Measurements from ENCODE around the gene ALDH2. TPM values are rescaled to one million over a fixed set of nuclear protein-coding genes. Genes with fewer than 3 reads are reported as not detected.
"Not testable (repeated sequence)": the region's sequence is repeated elsewhere in the genome, so short reads cannot be mapped to it uniquely, and the experiment has no call there.

The ALDH2 gene
- 24.2 and 27.9 TPM in 2 replicates for total RNA-seq (2014; rRNA removed; shearing (Covaris generic))

GRCh38 chr12:111766608-111767361 lies at the start of gene ALDH2:
Gene ALDH2, plus strand, starts transcription at chr12:111766933. Its CDS starts 50 bp downstream, at chr12:111766983.
- Histone ChIP-seq H3K9me3 (replicated peaks) (no peaks in the 10 kb centered on the region), H3K27me3 (replicated peaks) (no peaks in the 10 kb centered on the region), H3K36me3 (no peaks in the 10 kb centered on the region; the same call in 1 of the 2 replicates), H3K27ac (no peak within 1 kb of the TSS), H3K4me3 (peak within 1 kb of the TSS; percentile 64), H3K4me1 (replicated peaks) (peaks cover 19% of the 10 kb centered on the region)
- peak; percentile 45 to 56 for DNase-seq (ENCODE audit: low read depth in 1 of 2, low spot score in 2 of 2)

GRCh38 chr12:111719316-111719715 lies 47.4 kb upstream of the ALDH2 start:
- H3K4me1 ChIP-seq (replicated peaks); DNase-seq (ENCODE audit: low read depth in 1 of 2, low spot score in 2 of 2); H3K36me3 ChIP-seq; H3K27me3 ChIP-seq (replicated peaks); H3K4me3 ChIP-seq; H3K9me3 ChIP-seq (replicated peaks); H3K27ac ChIP-seq: not testable (repeated sequence)

DNA sequence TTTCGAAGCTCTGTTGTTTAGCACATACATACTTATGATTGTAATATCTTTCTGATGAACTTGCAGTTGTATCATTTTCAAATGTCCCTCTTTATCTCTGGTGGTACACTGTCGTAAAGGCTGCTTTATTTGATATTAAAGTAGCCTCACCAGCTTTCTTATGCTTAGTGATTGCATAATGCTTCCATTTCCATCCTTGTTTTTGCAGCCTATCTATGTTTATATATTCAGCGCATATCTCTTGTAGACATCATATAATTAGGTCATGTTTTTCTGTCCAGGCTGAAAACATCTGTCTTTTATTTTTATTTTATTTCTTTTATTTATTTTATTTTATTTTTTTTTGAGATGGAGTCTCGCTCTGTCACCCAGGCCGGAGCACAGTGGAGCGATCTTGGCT lies 46.3 kb upstream of the ALDH2 start:
- Histone ChIP-seq H3K27me3 (replicated peaks) (no peaks in the 10 kb centered on the region), H3K4me1 (replicated peaks) (no peaks in the 10 kb centered on the region), H3K27ac (no peak overlapping the region), H3K4me3 (no peak overlapping the region), H3K36me3 (peaks cover 10% of the 10 kb centered on the region), H3K9me3 (replicated peaks) (no peaks in the 10 kb centered on the region)
- no peak for DNase-seq (ENCODE audit: low read depth in 1 of 2, low spot score in 2 of 2)

DNA sequence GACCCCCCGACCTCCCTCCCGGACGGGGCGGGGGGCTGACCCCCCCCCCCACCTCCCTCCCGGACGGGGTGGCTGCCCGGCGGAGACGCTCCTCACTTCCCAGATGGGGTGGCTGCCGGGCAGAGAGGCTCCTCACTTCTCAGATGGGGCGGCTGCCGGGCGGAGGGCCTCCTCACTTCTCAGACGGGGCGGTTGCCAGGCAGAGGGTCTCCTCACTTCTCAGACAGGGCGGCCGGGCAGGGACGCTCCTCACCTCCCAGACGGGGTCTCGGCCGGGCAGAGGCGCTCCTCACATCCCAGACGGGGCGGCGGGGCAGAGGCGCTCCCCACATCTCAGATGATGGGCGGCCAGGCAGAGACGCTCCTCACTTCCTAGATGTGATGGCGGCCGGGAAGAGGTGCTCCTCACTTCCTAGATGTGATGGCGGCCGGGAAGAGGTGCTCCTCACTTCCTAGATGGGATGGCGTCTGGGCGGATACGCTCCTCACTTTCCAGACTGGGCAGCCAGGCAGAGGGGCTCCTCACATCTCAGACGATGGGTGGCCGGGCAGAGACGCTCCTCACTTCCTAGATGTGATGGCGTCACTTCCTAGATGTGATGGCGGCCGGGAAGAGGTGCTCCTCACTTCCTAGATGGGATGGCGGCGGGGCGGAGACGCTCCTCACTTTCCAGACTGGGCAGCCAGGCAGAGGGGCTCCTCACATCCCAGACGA lies 42.9 kb upstream of the ALDH2 start:
- H3K9me3 ChIP-seq (replicated peaks); H3K36me3 ChIP-seq; DNase-seq (ENCODE audit: low read depth in 1 of 2, low spot score in 2 of 2); H3K4me1 ChIP-seq (replicated peaks); H3K27me3 ChIP-seq (replicated peaks); H3K27ac ChIP-seq; H3K4me3 ChIP-seq: not testable (repeated sequence)

DNA sequence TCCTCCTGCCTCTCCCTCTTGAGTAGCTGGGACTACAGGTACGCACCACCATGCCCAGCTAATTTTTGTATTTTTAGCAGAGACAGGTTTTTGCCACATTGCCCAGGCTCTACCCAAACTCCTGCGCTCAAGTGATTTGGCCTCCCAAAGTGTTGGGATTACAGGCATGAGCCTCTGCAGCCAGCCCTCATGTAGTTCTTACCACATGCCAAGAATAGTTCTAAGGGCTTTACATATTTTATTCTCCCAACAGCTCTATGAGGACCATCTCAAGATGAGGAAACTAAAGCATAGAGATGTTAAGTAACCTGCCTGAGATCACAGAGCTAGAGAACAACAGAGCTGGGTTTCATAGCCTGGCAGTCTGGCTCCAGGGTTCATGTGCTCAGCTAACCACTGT lies 37.9 kb upstream of the ALDH2 start:
- H3K27me3 ChIP-seq (replicated peaks), result no peaks in the 10 kb centered on the region
- no peaks in the 10 kb centered on the region for H3K4me1 ChIP-seq (replicated peaks)
- H3K27ac ChIP-seq, result no peak overlapping the region
- H3K36me3 ChIP-seq, result peaks cover 6% of the 10 kb centered on the region
- H3K4me3 ChIP-seq, result no peak overlapping the region
- DNase-seq (ENCODE audit: low read depth in 1 of 2, low spot score in 2 of 2), result no peak
- H3K9me3 ChIP-seq (replicated peaks), result no peaks in the 10 kb centered on the region

DNA sequence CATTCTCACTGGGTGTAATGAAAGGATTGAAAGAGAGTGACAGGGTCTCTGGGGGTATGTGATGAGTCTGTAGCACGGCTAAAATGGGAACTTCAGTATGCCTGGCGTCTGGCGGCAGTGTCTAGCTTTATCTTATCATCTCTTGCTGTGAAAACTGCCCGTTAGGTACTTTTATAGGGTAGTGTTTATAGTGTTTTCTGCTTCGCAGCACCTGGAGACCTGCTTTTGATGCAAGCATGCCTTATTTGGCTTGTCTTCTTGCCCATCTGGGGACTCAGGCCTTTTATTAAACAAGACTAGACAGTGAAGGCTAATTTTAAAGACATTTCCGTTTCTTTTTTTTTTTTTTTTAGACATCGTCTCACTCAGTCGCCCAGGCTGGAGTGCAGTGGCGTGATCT lies 36.3 kb upstream of the ALDH2 start:
- DNase-seq (ENCODE audit: low read depth in 1 of 2, low spot score in 2 of 2), result no peak
- Histone ChIP-seq H3K4me1 (replicated peaks) (no peaks in the 10 kb centered on the region), H3K4me3 (no peak overlapping the region), H3K27me3 (replicated peaks) (no peaks in the 10 kb centered on the region), H3K36me3 (peaks cover 6% of the 10 kb centered on the region), H3K9me3 (replicated peaks) (no peaks in the 10 kb centered on the region), H3K27ac (no peak overlapping the region)

DNA sequence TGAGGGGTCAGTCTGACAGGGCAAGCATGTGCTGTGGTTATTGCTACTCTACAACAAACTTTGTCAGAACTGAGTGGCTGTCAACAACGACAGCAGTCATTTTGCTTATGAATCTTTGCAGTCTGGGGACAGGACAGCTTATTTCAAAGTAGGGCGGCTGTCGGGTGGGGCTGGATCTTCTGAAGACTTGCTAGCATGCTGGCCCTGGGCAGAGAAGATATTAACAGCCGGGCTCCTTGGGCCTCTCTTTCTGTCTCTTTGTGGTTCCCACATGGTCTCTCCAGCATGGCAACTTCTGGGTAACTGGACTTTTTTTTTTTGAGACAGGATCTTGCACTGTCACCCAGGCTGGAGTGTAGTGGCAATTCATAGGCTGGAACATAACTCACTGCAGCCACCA lies 33.9 kb upstream of the ALDH2 start:
- no peak for DNase-seq (ENCODE audit: low read depth in 1 of 2, low spot score in 2 of 2)
- Histone ChIP-seq H3K27me3 (replicated peaks) (no peaks in the 10 kb centered on the region), H3K27ac (no peak overlapping the region), H3K4me3 (no peak overlapping the region), H3K36me3 (peaks cover 9% of the 10 kb centered on the region), H3K4me1 (replicated peaks) (no peaks in the 10 kb centered on the region), H3K9me3 (replicated peaks) (no peaks in the 10 kb centered on the region)

GRCh38 chr12:111733340-111733915 lies 33.3 kb upstream of the ALDH2 start:
- DNase-seq (ENCODE audit: low read depth in 1 of 2, low spot score in 2 of 2), result no peak
- peaks cover 9% of the 10 kb centered on the region for H3K36me3 ChIP-seq
- no peaks in the 10 kb centered on the region for H3K27me3 ChIP-seq (replicated peaks)
- H3K4me3 ChIP-seq, result no peak overlapping the region
- no peak overlapping the region for H3K27ac ChIP-seq
- H3K9me3 ChIP-seq (replicated peaks), result no peaks in the 10 kb centered on the region
- no peaks in the 10 kb centered on the region for H3K4me1 ChIP-seq (replicated peaks)

DNA sequence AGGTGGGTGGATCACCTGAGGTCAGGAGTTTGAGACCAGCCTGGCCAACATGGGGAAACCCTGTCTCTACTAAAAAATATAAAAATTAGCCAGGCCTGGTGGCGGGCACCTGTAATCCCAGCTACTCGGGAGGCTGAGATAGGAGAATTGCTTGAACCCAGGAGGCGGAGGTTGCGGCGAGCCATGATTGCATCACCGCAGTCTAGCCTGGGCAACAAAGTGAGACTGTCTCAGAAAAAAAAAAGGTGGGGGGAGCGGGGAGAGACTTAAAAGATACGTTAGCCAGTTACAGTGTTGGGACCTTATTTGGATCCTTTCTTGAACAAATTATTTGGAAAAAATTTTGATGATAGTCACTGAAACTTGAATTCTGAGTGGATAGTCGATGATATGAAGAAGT lies 27.2 kb upstream of the ALDH2 start:
- H3K27ac ChIP-seq; H3K27me3 ChIP-seq (replicated peaks); H3K36me3 ChIP-seq; H3K4me3 ChIP-seq; H3K9me3 ChIP-seq (replicated peaks); H3K4me1 ChIP-seq (replicated peaks); DNase-seq (ENCODE audit: low read depth in 1 of 2, low spot score in 2 of 2): not testable (repeated sequence)

DNA sequence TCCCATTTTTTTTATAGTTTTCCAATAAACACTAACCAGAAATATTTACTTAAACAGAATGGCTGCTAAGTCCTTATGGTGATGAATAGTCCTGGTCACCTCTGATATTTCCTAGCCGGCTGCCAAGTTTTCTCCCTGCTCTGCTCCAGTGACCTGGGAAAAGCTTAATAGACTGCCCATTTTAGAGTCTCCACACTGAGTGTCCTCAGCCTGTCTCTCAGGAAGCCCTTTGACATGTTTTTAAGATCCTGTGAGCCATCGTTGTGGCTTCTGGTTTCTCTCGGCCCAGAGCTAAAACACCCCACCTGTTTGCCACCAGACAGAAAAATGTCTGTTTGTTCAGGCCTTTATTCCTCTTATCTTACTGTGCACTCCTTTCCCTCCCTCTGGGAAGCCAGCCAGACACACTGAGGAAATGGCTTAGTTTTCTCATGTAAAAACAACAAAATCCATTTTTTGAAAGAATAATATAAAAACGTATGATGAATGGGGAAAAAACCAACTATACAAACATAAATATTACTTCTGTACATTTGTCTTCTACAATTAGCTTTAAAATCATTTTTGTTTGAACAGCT lies 25.4 kb upstream of the ALDH2 start:
- peaks cover 8% of the 10 kb centered on the region; the same call in 1 of the 2 replicates for H3K36me3 ChIP-seq
- H3K9me3 ChIP-seq (replicated peaks), result no peaks in the 10 kb centered on the region
- no peak overlapping the region for H3K27ac ChIP-seq
- no peak overlapping the region for H3K4me3 ChIP-seq
- no peaks in the 10 kb centered on the region for H3K27me3 ChIP-seq (replicated peaks)
- no peak for DNase-seq (ENCODE audit: low read depth in 1 of 2, low spot score in 2 of 2)
- H3K4me1 ChIP-seq (replicated peaks), result no peaks in the 10 kb centered on the region

- peaks cover 3% of the 10 kb centered on the region; the same call in 1 of the 2 replicates for H3K36me3 ChIP-seq
- H3K9me3 ChIP-seq (replicated peaks), result no peaks in the 10 kb centered on the region
- DNase-seq (ENCODE audit: low read depth in 1 of 2, low spot score in 2 of 2), result no peak
- H3K27me3 ChIP-seq (replicated peaks), result no peaks in the 10 kb centered on the region
- H3K4me3 ChIP-seq, result no peak overlapping the region
- no peaks in the 10 kb centered on the region for H3K4me1 ChIP-seq (replicated peaks)
- no peak overlapping the region for H3K27ac ChIP-seq
Measured at GRCh38 chr12:111745211-111745610, 21.5 kb upstream of the ALDH2 start.

- Histone ChIP-seq H3K9me3 (replicated peaks) (no peaks in the 10 kb centered on the region), H3K27me3 (replicated peaks) (no peaks in the 10 kb centered on the region), H3K4me1 (replicated peaks) (no peaks in the 10 kb centered on the region), H3K4me3 (no peak overlapping the region), H3K27ac (no peak overlapping the region), H3K36me3 (peaks cover 3% of the 10 kb centered on the region; the same call in 1 of the 2 replicates)
- DNase-seq (ENCODE audit: low read depth in 1 of 2, low spot score in 2 of 2), result no peak
Measured at GRCh38 chr12:111747333-111747732, 19.4 kb upstream of the ALDH2 start.

DNA sequence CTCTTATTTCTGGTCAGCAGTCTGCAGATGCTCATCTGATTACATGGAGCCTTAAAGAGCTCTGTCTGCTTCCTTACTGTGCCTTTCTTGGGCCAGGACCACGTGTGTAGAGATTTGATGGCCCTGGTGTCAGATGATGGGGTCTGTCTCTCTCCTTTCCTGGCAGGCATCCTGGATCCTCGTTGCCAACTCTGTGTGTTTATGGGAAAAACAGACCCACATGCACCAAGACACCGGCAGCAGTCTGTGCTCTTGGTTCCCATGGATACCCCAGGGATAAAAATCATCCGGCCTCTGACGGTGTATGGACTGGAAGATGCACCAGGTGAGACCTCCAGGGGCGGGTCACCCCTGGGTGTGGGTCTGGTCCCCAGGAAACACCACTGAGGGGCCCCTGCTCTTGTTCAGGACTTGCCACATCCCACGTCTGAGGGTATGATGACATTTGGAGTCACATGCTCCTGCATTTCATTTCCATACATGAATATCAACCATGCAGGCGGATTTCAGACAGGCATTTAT lies 18.5 kb upstream of the ALDH2 start:
- Histone ChIP-seq H3K36me3 (peaks cover 3% of the 10 kb centered on the region; the same call in 1 of the 2 replicates), H3K27me3 (replicated peaks) (no peaks in the 10 kb centered on the region), H3K9me3 (replicated peaks) (no peaks in the 10 kb centered on the region), H3K4me3 (no peak overlapping the region), H3K27ac (no peak overlapping the region), H3K4me1 (replicated peaks) (no peaks in the 10 kb centered on the region)
- no peak for DNase-seq (ENCODE audit: low read depth in 1 of 2, low spot score in 2 of 2)

Data from SJSA1 (cell line).